GM21360 (cell line): Measurements from ENCODE around the gene HMCN2.
"Not testable (repeated sequence)": the region's sequence is repeated elsewhere in the genome, so short reads cannot be mapped to it uniquely, and the experiment has no call there.

ENCODE experiments used
- ATAC-seq: cut with Tn5 transposase; IDR thresholded peaks from one replicate; pipeline ENCODE4 v1.9.1; 2021; ENCODE audit warnings: mild to moderate bottlenecking, moderate library complexity; ENCODE audit not compliant: unreplicated experiment

HMCN2 gene

GRCh38 chr9:130427326-130427725, 161.8 kb downstream of the HMCN2 start:
- no peak for ATAC-seq

GRCh38 chr9:130428086-130428665, 162.6 kb downstream of the HMCN2 start:
- ATAC-seq = no peak

GRCh38 chr9:130429381-130429780, 163.8 kb downstream of the HMCN2 start:
- ATAC-seq = no peak

GRCh38 chr9:130429831-130430230, 164.3 kb downstream of the HMCN2 start:
- ATAC-seq = no peak

GRCh38 chr9:130430232-130430631, 164.7 kb downstream of the HMCN2 start:
- no peak for ATAC-seq

GRCh38 chr9:130430734-130431535, 165.4 kb downstream of the HMCN2 start:
- no peak for ATAC-seq

GRCh38 chr9:130431536-130432303, 166.2 kb downstream of the HMCN2 start:
- ATAC-seq = no peak

GRCh38 chr9:130432362-130432761, 166.8 kb downstream of the HMCN2 start:
- ATAC-seq = no peak

GRCh38 chr9:130432796-130433167, 167.2 kb downstream of the HMCN2 start:
- no peak for ATAC-seq

- no peak for ATAC-seq
Observed at GRCh38 chr9:130433168-130433946, 167.8 kb downstream of the HMCN2 start.

- ATAC-seq = no peak
Observed at GRCh38 chr9:130433947-130434262, 168.3 kb downstream of the HMCN2 start.

- ATAC-seq = not testable (repeated sequence)
Observed at GRCh38 chr9:130434656-130435055, 169.1 kb downstream of the HMCN2 start.

GRCh38 chr9:130437011-130437789, 171.6 kb downstream of the HMCN2 start:
- ATAC-seq = no peak

GRCh38 chr9:130438382-130438981, 172.9 kb downstream of the HMCN2 start:
- no peak for ATAC-seq

- ATAC-seq = no peak
Observed at GRCh38 chr9:130441031-130441430, 175.5 kb downstream of the HMCN2 start.

GRCh38 chr9:130442746-130443455, 177.3 kb downstream of the HMCN2 start:
- no peak for ATAC-seq

- ATAC-seq = no peak
Observed at GRCh38 chr9:130443456-130443801, 177.9 kb downstream of the HMCN2 start.

GRCh38 chr9:130443840-130444492, 178.4 kb downstream of the HMCN2 start:
- no peak for ATAC-seq
